Gastroesophageal sphincter (tissue), 3 donors: ENCODE data around the gene ANKDD1B.

Source experiments
- POLR2A ChIP-seq, 2 donors: fragments of 450-650 bp; IDR thresholded peaks; one replicate each; pipeline ENCODE4 v1.6.1; 2017; ENCODE audit warnings: antibody characterized with exemption in 2 of 2, mild to moderate bottlenecking in 2 of 2, moderate library complexity in 1 of 2
- TF ChIP-seq, protein P1 (sequence below), 4 experiments: fragments of 200-600 bp in 2 of 4; fragments of 450-650 bp in 2 of 4; sonication (generic) in 1 of 4; IDR thresholded peaks; one replicate each; pipeline ENCODE4 v1.5.1; 2017 to 2019; ENCODE audit warnings: antibody characterized with exemption in 4 of 4, mild to moderate bottlenecking in 2 of 4, moderate library complexity in 2 of 4

DNA sequence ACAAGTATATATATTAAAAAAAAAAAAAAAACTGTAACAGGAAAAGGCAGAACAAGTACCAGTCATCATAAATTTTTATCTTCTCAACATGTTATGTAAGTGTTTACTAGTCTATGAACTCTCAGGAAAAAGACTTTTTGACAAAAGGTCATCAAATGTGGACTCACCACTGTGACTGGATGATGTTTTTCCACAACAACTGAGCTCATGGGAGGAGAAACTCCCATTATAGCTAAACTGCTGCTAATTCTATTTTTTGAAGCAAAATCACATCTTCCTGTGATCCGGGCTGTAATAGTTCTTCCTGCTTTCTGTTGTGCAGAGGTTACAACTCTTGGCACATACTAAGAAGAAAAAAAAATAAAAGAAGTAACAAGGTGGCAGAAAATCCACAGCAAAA is 66.4 kb downstream of the ANKDD1B start:
- TF ChIP-seq, protein P1, sequence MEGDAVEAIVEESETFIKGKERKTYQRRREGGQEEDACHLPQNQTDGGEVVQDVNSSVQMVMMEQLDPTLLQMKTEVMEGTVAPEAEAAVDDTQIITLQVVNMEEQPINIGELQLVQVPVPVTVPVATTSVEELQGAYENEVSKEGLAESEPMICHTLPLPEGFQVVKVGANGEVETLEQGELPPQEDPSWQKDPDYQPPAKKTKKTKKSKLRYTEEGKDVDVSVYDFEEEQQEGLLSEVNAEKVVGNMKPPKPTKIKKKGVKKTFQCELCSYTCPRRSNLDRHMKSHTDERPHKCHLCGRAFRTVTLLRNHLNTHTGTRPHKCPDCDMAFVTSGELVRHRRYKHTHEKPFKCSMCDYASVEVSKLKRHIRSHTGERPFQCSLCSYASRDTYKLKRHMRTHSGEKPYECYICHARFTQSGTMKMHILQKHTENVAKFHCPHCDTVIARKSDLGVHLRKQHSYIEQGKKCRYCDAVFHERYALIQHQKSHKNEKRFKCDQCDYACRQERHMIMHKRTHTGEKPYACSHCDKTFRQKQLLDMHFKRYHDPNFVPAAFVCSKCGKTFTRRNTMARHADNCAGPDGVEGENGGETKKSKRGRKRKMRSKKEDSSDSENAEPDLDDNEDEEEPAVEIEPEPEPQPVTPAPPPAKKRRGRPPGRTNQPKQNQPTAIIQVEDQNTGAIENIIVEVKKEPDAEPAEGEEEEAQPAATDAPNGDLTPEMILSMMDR (IDR thresholded peaks at IDR 0.05), result no peak
- no peak for TF ChIP-seq POLR2A (IDR thresholded peaks at IDR 0.05)
